IPS-18c (cell line): ENCODE results near the gene SEPTIN8.

Experiments
- H3K4me3 ChIP-seq: 2 replicates; pipeline ENCODE4 v1.7.0; 2013; ENCODE audit warnings: low read depth, mild to moderate bottlenecking, low read length, moderate library complexity; ENCODE audit not compliant: insufficient read depth
- H3K9me3 ChIP-seq: one replicate; pipeline ENCODE4 v1.6.1; 2013; ENCODE audit warnings: mild to moderate bottlenecking, low read length, moderate library complexity; ENCODE audit not compliant: control insufficient read depth, insufficient read depth

Gene SEPTIN8, protein sequence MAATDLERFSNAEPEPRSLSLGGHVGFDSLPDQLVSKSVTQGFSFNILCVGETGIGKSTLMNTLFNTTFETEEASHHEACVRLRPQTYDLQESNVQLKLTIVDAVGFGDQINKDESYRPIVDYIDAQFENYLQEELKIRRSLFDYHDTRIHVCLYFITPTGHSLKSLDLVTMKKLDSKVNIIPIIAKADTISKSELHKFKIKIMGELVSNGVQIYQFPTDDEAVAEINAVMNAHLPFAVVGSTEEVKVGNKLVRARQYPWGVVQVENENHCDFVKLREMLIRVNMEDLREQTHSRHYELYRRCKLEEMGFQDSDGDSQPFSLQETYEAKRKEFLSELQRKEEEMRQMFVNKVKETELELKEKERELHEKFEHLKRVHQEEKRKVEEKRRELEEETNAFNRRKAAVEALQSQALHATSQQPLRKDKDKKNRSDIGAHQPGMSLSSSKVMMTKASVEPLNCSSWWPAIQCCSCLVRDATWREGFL

DNA sequence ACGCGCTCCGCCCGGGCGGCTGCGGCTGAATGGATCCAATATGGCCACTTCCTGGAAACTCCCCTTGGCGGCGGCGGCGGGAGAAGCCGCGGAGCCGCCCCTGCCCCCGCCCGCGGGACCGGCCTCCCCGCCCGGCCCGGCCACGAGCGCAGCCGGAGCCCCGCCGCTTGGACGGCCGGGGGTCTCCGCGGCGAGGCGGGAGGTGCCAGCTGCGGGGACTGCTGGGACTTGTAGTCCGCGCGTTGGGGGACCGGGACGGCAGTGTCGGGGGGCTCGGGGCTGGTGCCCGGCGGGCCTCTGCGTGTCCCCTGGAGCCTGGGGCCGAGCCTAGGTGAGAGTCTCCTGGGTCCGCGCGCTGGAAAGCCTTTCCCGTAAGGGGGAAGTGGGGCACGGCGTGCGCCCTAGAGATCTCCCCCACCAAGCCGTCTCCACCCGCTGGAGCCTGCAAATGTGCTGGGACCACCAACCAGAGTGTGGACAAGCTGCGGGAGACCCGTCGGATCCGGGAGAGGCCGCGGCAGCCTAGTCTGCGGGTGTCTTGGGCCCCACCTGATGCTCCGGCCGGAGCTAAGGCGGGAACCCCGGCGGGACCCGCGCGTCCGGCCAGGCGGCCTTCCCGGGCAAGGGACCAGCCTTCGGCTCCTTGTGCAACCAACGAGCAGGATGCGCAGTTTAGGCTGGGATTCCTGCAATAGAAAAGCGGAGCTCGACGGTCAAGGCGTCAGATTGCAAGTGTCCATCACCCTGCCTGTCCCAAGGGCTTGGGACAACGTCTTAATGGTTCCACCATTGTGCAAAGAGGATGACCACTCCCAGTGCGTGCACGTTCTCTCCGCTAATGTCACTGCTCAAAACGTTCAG lies at the start of gene SEPTIN8:
Gene SEPTIN8 (minus strand): TSS at position 31 of the 861 bp plus-strand sequence. CDS start 102 bp downstream, outside the sequence.
- Histone ChIP-seq H3K4me3 (peak within 1 kb of the TSS; percentile 74), H3K9me3 (no peaks in the 10 kb centered on the region)

DNA sequence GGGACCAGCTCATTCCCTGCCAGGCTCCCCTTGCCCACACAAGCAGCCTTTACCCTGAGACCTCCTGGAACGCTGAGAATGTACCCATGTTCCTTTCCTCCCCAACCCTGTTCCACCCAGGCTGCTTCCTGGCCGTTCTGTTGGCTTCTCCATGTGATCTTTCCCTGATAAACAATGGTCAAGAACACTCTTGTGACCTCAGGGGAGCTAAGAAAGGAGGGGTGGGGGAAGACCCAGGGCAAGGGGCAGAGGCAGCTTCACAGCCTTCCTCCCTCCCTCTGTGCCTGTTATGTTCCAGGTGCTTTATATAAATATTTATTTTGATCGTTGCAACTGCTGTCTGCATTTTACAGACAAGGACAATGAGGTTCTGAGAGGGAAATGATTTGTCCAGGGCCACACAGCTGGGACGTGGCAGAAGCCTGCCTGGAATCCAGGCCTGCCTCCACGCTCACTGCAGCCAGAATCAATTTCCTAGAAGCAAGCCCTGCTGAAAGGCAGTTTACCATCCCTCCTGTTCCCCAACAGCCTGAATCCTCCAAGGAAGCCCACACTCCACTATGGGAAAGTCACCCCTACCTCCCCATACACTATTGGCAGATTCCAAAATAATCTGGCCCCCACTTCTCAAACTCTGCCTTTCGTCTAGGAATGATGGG lies 49.5 kb upstream of the SEPTIN8 start:
- H3K9me3 ChIP-seq, result peaks cover 4% of the 10 kb centered on the region
- H3K4me3 ChIP-seq, result no peak overlapping the region; the same call in 1 of the 2 replicates

DNA sequence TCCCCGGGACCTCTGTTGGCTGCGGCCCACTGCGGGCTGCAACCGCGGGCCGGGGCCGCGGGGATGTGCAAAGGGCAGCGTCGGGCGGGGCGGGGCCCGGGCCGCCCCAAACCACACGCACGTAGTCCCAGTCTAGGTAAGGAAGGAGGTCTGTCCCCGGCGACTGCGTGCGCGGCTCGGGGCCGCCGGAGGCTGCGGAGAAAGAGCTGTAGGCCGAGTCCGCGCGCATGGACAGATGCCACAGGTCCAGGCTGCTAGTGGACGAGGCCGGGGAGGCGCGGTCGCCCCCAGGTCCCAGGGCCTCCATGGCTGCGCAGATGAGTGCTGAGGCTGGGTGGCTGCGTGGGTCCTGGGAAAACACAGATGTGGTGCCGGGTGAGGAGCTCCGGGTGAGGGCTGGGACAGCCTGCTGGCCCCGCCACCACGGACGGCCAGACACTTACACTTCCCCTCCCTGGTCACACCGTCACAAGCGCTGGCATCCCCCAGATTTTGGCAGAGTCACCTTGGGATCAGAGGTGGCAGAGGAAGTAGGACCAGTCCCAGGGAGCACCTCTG lies 48.9 kb upstream of the SEPTIN8 start:
- Histone ChIP-seq H3K9me3 (peaks cover 4% of the 10 kb centered on the region), H3K4me3 (peak overlapping the region; percentile 52)

DNA sequence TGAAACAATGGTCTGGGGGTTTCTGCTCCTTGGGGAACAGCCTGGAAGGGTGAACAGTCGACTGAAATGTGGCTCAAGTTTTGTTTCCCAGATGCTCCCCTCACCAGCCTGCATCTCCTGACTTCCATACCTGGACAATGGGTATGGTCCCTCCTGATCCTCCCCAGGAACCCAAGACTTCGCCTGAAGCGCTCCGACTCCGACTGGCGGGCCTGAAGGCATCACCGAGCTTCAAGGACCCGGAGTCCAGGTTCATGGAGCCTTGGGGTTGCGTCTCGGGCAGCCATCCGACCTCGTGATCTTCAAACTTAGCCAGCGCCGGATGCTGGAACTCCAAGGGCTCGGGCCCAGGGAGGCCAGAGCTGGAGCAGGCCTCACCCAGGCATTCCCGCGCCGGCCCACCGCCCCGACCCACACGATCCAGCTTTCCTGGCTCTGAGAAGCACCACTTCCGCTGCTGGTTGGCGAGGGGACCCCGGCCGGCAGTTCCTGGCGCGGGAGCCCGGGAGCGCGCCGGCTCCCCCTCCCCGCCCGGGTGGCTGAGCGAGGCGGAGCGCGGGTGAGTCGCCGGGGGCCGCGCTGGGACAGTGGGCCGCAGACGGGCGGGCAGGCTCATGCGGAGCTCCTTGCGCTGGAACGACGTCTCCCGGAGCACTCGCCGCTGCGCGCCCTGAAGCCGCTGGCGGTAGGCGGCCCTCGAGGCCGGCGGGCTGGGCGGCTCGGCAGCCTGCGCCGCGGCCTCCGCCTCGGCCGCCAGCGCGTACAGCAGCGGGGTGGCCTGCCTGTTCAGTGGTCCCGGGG lies 48.2 kb upstream of the SEPTIN8 start:
- peaks cover 4% of the 10 kb centered on the region for H3K9me3 ChIP-seq
- H3K4me3 ChIP-seq, result peak overlapping the region; percentile 52

DNA sequence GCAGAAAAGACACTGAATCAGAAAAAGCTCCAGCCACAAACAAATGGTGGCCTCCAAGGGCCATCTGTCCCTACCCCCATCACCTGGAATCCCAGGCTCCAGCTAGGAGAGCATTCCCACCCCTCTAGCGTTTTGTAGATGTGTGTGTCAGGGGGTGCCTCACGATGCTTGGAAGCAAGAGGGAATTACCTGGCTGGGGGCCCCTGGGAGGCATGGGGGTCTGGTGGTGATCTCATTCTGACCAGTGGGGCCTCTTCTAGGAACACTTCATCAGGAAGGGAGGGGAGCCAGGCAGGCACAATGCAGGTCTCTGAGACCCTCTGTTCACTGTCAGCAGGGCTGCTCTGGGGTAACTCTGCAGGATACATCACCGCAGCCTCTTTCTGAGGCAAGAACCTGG lies 47.4 kb upstream of the SEPTIN8 start:
- Histone ChIP-seq H3K4me3 (no peak overlapping the region), H3K9me3 (peaks cover 4% of the 10 kb centered on the region)

DNA sequence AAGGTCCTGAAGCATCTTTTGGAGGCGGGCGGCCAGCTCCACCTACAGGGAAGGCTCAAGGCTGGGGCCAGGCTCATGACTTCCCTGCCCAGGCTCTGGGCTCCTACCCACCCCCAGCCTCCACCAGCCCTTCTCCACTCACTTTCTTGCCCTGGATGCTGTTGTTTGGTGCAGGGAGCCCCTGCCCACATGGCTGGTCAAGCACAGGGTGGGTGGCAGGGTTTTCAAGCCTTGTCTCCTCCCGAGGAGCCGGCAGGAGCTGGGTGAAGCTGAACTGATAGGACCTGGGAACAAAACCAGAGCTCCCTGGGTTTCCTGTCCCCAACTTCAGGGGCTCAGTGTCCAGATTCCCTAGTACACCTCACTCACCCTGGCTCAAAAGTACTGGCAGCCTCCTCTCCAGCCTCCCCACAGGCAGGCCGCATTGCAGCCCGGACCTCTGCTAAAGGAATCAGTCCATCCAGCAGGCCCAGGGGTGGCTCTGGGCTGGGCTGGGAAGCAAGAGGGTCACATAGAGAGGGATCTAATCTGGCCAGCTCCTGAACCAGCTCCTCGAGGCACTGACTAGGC lies 46.5 kb upstream of the SEPTIN8 start:
- Histone ChIP-seq H3K4me3 (peak overlapping the region; percentile 46; the same call in 1 of the 2 replicates), H3K9me3 (peaks cover 4% of the 10 kb centered on the region)

DNA sequence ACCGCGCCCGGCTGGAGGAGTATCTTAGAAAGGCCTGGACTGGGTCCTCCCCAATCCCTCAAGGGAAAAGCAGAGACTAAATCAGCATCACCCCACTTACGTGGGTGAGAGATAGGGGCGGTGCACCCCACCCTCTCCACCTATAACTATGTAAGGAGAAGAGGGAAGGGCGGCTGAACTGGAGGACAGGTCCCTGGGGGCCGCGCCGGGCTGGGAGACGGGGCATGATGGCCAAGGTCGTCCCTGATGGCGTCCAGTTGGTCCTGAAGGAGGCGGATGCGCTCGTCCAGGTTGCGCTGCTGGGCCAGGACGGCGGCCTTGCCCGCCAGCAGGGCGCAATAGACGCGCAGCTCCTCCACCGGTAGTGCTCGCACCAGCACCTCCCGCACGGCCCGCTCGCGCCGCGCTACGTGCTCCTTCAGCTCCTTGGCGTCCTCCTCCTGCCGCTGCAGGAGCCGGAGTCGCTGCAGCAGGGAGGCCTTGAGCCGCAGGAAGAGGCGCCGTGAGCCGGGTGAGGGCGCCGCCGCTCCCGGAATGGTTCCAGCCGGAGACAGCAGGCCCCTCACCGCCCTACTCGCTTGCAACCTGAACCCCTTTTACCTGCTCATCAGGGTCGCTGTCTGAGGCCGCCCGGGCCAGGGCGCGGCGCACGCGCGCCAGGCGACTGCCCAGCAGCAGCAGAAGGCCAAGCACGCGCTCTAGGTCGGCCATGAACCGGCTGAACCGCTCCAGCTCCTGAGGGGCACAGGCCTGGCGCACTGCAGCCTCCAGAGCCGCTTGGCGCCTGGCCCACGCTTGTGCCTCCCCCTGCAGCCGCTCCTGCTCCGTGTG lies 45.8 kb upstream of the SEPTIN8 start:
- Histone ChIP-seq H3K4me3 (peak overlapping the region; percentile 46; the same call in 1 of the 2 replicates), H3K9me3 (peaks cover 2% of the 10 kb centered on the region)

DNA sequence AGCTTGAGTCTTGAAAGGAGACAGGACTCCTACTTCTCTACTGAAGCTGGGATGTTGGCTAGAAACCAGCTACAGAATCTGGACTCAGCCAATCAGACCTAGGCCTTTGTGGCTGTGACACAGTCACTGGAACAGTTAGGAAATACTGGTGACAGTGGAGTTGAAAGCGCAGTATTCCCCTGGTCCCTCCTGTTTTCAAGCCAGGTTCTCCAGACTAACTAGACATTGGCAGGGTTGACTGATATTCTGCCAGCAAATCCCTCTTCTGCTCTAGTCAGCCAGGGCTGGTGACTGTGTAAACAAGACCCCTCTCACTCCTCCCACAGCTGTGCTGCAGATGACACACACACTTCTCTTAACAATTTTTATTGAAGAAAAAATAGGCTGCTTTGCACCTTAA lies 44.8 kb upstream of the SEPTIN8 start:
- Histone ChIP-seq H3K4me3 (no peak overlapping the region), H3K9me3 (peaks cover 2% of the 10 kb centered on the region)

DNA sequence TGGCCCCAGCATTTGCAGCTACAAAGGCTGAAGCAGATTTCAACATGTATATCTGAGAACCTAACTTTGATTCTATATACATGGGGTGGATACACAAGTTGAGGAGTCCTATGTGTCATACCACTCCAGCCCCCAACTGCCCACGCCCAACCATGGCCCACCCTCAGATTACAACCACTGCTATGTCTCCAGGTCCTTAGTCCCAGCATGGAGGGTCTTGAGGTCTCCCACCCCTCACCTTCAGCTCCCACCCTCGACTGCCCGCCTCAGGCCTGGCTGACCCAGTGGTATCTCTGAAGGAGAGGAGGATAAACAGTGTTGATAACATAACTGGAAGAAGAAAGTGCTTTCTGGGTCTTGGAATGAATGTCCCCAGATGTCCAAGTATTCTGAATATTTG lies 44.3 kb upstream of the SEPTIN8 start:
- peaks cover 2% of the 10 kb centered on the region for H3K9me3 ChIP-seq
- H3K4me3 ChIP-seq, result no peak overlapping the region

DNA sequence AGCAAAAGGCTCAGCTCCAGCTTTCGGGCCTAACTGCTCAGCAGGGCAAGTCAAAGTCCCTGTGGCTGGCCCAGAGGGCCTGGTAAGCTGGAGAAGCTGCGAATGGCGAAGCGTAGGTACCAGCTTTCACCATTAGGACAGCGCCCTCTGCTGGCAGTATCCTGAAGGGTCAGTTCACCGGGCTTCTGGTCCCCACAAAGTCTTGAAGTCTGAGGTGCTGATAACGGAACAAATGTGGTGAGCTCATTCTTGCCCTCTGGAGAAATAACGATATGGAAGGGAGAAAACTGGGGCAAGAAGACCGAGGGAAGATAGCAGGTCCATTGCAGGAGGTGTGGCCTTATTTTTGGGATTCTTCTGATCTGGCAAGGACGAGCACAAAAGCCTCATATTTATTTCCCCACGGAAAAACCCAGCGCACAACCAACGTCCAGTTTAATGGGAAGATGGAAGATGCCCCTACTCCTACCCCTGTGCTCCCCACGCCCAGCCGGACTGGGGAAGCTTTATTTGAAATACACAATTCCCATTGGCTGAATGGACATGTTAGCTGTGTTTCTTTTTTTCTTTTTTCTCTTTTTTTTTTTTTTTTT lies 43.2 kb upstream of the SEPTIN8 start:
- Histone ChIP-seq H3K4me3 (no peak overlapping the region), H3K9me3 (peaks cover 2% of the 10 kb centered on the region)

DNA sequence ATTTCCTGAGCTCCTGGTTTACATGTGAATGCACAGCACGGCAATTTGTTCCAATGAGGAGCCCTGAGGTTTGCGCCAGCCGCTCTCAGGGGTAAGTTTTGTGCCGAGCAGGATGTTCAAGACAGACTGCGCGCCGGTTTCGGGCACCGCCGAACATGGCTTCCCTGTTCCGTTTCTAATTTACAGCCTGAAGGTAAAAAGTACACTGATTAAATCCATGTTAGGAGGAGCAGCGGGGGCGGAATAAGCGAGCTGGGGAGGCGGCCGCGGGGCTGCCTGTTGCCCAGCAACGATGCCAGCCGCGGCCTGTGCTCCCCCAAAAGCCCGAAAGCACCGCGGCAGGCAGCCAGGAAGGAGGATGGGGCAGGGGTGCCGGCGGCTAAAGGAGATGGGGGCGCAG lies 42.4 kb upstream of the SEPTIN8 start:
- H3K4me3 ChIP-seq, result no peak overlapping the region
- peaks cover 2% of the 10 kb centered on the region for H3K9me3 ChIP-seq

DNA sequence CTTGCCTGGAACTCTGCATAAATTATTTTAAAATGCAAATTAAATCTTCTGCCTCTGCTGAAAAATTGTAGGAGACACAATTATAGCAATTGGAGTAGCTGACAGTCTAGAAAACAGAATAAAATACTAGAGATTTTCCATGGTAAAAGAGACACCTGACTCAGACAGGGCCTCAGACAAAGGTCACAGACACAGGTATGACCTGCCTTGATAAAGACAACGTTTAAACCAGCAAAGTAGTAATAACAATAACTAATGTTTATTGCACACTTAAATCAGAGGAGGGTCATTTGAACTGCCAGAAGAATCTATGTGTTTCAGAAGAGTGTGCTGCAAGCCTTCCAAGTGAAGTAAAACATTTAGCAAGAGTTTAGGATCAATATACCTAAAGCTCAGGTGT lies 40.0 kb upstream of the SEPTIN8 start:
- H3K9me3 ChIP-seq, result peaks cover 7% of the 10 kb centered on the region
- H3K4me3 ChIP-seq, result no peak overlapping the region

DNA sequence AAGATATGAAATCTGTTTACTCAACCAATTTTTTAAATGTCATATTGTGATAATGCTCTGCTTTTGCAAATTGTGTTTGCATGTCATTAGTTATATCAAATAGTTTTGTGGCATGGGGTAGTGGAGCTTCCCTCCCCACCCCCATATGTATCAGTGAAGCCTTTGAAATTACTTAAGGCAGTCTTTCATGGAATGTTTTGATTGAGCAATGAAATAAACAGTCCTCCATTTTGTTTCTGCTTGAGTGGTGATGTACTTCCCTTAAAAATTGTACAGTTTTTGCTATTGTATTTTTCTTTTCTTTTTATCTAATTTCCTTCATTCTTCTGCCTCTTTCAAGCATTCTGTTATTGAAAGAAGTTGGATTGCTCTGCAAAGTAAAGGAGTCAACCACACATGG lies 39.5 kb upstream of the SEPTIN8 start:
- no peak overlapping the region for H3K4me3 ChIP-seq
- H3K9me3 ChIP-seq, result peaks cover 7% of the 10 kb centered on the region

DNA sequence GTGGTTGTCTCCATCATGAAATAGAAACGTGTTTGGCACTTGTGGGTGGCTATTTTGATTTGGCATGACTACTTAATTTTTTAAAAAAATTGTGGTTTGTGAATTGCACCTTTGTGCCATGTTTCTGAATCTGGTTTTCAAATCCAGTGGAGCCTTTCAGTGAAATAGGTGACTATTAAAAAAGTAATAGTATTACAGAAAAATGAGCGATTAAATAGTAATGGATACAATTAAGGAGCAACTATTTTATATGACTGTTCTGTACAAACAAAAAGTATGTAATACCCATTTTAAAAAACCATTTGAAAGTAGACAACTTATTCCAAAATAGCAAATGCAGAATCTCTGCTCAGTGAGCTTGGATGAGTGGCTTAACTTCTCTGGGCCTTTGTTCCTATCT lies 39.0 kb upstream of the SEPTIN8 start:
- no peak overlapping the region for H3K4me3 ChIP-seq
- peaks cover 7% of the 10 kb centered on the region for H3K9me3 ChIP-seq

DNA sequence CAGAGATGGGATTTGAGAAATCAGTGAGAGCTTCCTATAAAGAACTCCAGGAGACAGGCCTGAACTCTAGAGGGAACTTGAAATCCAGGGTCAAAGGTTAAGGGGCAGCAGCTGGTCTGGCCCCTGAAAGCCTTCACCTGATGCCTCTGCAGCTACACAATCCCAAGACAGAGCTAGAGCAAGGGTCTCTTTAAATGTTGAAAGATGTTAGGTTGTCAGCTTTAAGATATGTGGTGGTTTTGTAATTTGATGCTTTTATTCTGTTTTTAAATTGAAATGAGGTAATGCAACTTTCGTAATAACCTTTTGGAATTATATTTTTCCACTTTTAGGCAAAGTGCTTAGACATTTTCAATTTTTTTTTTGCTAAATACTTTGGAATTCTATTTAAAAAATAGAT lies 38.4 kb upstream of the SEPTIN8 start:
- Histone ChIP-seq H3K4me3 (no peak overlapping the region), H3K9me3 (peaks cover 7% of the 10 kb centered on the region)
